ENCODE measurements around the gene VPS8. TPM values are rescaled to one million over a fixed set of nuclear protein-coding genes. Genes with fewer than 3 reads are reported as not detected.
A peak's percentile ranks its signal among the peaks of the same experiment; 100 is the strongest.

Gene VPS8
- total and polyA plus RNA-seq, 2 of the 8 experiments (the other 6 are each of a cell fraction or from before 2014, with no cell fraction given): 13.0 to 41.0 TPM

GRCh38 chr3:184789314-184789998, 22.5 kb upstream of the VPS8 start:
- Histone ChIP-seq H3K23me2 (ENCODE audit: low read depth, low read length) (no peaks in the 10 kb centered on the region), H2AFZ (ENCODE audit: low read length) (no peak overlapping the region), H2AK5ac (ENCODE audit: low read depth, low read length) (no peak overlapping the region), H3K4me2 (ENCODE audit: insufficient read depth in 1 of 2, low read depth in 2 of 2, low read length in 2 of 2) (no peak overlapping the region), H4K20me1 (replicated peaks in 1 of 2; ENCODE audit: control insufficient read depth in 1 of 2, insufficient read depth in 2 of 2, low read length in 2 of 2) (no peaks in the 10 kb centered on the region), H4K8ac (ENCODE audit: extremely low read depth, insufficient read depth, low read length) (no peak overlapping the region), H3K56ac (replicated peaks; ENCODE audit: insufficient read length, low read depth, low read length) (no peak overlapping the region), H2BK15ac (ENCODE audit: low read length) (no peak overlapping the region), H3K18ac (ENCODE audit: extremely low read depth, low read length) (no peak overlapping the region), H2BK5ac (ENCODE audit: low read depth, low read length) (no peak overlapping the region), H3K4me1 (replicated peaks in 1 of 4; ENCODE audit: control insufficient read depth in 3 of 4, insufficient read depth in 4 of 4, low read length in 3 of 4) (peaks cover 0 to 5% (median 1%) of the 10 kb centered on the region in 4 experiments; a peak in 4 of 7 replicates), H3K4ac (replicated peaks; ENCODE audit: insufficient read length, low read depth, low read length) (no peak overlapping the region), H3K79me2 (ENCODE audit: control insufficient read depth in 1 of 2, insufficient read depth in 2 of 2, low read length in 2 of 2) (no peaks in the 10 kb centered on the region), H2BK12ac (ENCODE audit: low read depth, low read length) (no peak overlapping the region), H3K23ac (ENCODE audit: insufficient read length) (no peak overlapping the region), H3K14ac (ENCODE audit: insufficient read length) (no peak overlapping the region), H2BK20ac (ENCODE audit: low read length) (no peak overlapping the region), H3K36me3 (ENCODE audit: control insufficient read depth in 2 of 4, insufficient read depth in 4 of 4, low read length in 3 of 4) (no peaks in the 10 kb centered on the region), H4K5ac (ENCODE audit: insufficient read length, low read depth, low read length) (no peak overlapping the region), H3K4me3 (ENCODE audit: extremely low read depth in 1 of 4, insufficient read depth in 2 of 4, low read depth in 3 of 4, low read length in 4 of 4) (no peak overlapping the region), H3K9me3 (ENCODE audit: insufficient read depth in 2 of 2, low read depth in 1 of 2, low read length in 1 of 2) (no peaks in the 10 kb centered on the region), H3K27ac (ENCODE audit: low read depth, low read length) (no peak overlapping the region), H3K9ac (replicated peaks in 1 of 4; ENCODE audit: extremely low read depth in 1 of 4, low read depth in 3 of 4, low read length in 3 of 4) (no peak overlapping the region), H3K27me3 (replicated peaks in 1 of 4; ENCODE audit: control insufficient read depth in 3 of 4, extremely low read depth in 1 of 4, insufficient read depth in 3 of 4, low read length in 3 of 4) (no peaks in the 10 kb centered on the region; a peak in 1 of 7 replicates), H3K79me1 (ENCODE audit: low read depth, low read length) (no peaks in the 10 kb centered on the region), H4K91ac (replicated peaks; ENCODE audit: insufficient read length, low read length) (no peak overlapping the region), H2BK120ac (replicated peaks; ENCODE audit: low read depth, low read length) (no peak overlapping the region)
- ChIA-PET CTCF (ENCODE audit: partially characterized antibody) (interaction anchor here (0.7 to 5.5 kb wide), 10 partner anchors 12 to 264 kb away, joined by 3 to 37 read pairs (median 4); partner anchors contain the start of gene VPS8), POLR2A (ENCODE audit: partially characterized antibody) (interaction anchor here (0.7 kb wide), 1 partner anchor 22 kb away, joined by 3 read pairs; the partner anchor contains the start of gene VPS8)
- no peak for FAIRE-seq
- TF ChIP-seq E2F6 (IDR thresholded peaks at IDR 0.05) (peak; percentile 27; the same call in 1 of the 2 replicates), SAP30 (IDR thresholded peaks at IDR 0.05; ENCODE audit: insufficient read depth, insufficient replicate concordance, low read length) (no peak)
- no peak for DNase-seq (ENCODE audit: low read depth in 1 of 2, low spot score in 2 of 2)
- WGBS, 2 experiments (ENCODE audit: extremely low coverage in 1 of 2, insufficient coverage in 1 of 2, insufficient read length in 1 of 2, insufficient replicate concordance in 2 of 2, low coverage in 1 of 2, low lambda C conversion rate in 2 of 2, missing lambda C conversion rate in 1 of 2): 85% methylated on average over 5 of the region's 5 CpGs; no CpG with 5 or more reads in 1 of the 2 experiments
